Retinal pigment epithelial cell (primary cell): Measurements from ENCODE around the gene SPIB.

ENCODE experiments used
- DNase-seq: peaks from one replicate; pipeline ENCODE4 v3.0.0-alpha.2; 2010; ENCODE audit warnings: low read depth
- H3K4me3 ChIP-seq: 2 replicates; pipeline ENCODE4 v1.5.1; 2011; ENCODE audit warnings: mild to moderate bottlenecking, low read length, control low read depth, moderate library complexity
- TF ChIP-seq, protein P1 (sequence below): conservative IDR thresholded peaks from 2 replicates; pipeline ENCODE4 v1.5.1; 2011; ENCODE audit warnings: low read depth, low read length, control low read depth, inconsistent platforms

The SPIB gene

GRCh38 chr19:50393589-50393988 lies 25.1 kb upstream of the SPIB start:
- TF ChIP-seq, protein P1, sequence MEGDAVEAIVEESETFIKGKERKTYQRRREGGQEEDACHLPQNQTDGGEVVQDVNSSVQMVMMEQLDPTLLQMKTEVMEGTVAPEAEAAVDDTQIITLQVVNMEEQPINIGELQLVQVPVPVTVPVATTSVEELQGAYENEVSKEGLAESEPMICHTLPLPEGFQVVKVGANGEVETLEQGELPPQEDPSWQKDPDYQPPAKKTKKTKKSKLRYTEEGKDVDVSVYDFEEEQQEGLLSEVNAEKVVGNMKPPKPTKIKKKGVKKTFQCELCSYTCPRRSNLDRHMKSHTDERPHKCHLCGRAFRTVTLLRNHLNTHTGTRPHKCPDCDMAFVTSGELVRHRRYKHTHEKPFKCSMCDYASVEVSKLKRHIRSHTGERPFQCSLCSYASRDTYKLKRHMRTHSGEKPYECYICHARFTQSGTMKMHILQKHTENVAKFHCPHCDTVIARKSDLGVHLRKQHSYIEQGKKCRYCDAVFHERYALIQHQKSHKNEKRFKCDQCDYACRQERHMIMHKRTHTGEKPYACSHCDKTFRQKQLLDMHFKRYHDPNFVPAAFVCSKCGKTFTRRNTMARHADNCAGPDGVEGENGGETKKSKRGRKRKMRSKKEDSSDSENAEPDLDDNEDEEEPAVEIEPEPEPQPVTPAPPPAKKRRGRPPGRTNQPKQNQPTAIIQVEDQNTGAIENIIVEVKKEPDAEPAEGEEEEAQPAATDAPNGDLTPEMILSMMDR: no peak
- no peak overlapping the region for H3K4me3 ChIP-seq
- no peak for DNase-seq

DNA sequence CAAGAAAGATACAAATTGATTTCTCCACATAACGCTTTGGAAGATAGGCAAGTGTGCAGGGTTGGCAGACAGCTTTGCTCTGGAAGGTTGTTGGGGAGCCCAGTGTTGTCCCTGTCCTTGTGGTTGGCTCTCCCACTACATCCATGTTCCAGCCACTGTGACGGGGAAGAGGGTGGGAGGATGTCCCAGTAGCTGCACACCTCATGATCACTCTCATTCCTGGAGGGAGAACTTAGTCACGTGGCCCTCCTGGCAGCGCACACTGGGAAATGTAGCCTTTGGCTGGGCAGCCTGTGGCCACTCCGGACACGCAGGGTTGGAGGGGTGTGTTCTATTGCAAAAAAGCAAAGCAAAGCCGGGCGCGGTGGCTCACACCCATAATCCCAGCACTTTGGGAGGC lies 24.7 kb upstream of the SPIB start:
- no peak overlapping the region for H3K4me3 ChIP-seq
- no peak for DNase-seq
- TF ChIP-seq, protein P1: no peak

DNA sequence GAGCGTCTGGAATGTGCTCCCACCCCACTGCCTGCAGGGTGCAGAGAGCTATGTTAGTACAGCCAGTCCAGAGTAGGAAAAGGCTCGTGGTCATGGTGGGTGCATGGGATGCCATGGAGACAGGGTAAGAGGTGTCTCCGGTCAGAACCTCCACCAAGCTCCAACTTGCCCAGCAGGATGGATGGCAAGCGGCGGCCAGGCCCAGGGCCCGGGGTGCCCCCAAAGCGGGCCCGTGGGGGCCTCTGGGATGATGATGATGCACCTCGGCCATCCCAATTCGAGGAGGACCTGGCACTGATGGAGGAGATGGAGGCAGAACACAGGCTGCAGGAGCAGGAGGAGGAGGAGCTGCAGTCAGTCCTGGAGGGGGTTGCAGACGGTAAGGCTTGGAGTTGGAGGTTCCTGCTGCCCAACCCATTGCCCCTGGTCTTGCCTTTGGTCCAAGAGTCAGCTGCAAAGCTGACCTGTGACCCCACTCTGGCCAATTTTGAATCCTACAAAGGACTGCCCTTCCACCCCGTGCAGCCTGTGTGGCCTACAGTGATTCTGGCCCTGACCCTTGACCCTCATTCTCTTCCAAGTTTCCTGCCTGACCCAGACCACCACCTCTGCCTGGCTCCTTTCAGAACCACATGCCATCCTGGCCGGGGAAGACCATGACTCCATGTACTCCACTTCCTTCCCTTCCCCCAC lies 19.9 kb upstream of the SPIB start:
- no peak overlapping the region for H3K4me3 ChIP-seq
- DNase-seq: no peak
- TF ChIP-seq, protein P1: no peak

- TF ChIP-seq, protein P1: no peak
- no peak for DNase-seq
- H3K4me3 ChIP-seq: no peak overlapping the region
Measured at GRCh38 chr19:50399368-50399745, 19.4 kb upstream of the SPIB start.

DNA sequence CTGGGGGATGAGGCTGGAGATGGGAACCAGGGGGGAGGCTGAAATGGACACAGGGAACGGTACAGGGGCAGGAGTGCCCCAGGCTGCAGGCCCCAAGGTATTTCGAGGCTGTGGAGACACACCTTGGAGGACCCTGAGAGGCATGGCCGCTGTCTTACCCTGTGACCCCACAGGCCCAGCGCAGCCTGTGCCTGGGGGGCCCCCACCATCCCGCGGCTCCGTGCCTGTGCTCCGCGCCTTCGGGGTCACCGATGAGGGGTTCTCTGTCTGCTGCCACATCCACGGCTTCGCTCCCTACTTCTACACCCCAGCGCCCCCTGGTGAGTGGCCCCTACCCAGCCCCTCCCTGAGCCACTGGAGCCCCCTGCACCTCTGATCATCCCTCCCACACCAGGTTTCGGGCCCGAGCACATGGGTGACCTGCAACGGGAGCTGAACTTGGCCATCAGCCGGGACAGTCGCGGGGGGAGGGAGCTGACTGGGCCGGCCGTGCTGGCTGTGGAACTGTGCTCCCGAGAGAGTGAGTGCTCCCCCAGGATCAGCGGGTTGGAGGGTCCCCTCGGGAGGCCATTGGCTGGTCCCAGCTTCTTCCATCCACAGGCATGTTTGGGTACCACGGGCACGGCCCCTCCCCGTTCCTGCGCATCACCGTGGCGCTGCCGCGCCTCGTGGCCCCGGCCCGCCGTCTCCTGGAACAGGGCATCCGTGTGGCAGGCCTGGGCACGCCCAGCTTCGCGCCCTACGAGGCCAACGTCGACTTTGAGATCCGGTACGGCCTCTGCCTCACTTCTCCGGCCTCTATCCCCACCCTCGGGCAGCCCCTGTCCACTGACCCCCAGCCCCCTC lies 16.9 kb upstream of the SPIB start:
- no peak overlapping the region for H3K4me3 ChIP-seq
- TF ChIP-seq, protein P1: no peak
- DNase-seq: no peak

DNA sequence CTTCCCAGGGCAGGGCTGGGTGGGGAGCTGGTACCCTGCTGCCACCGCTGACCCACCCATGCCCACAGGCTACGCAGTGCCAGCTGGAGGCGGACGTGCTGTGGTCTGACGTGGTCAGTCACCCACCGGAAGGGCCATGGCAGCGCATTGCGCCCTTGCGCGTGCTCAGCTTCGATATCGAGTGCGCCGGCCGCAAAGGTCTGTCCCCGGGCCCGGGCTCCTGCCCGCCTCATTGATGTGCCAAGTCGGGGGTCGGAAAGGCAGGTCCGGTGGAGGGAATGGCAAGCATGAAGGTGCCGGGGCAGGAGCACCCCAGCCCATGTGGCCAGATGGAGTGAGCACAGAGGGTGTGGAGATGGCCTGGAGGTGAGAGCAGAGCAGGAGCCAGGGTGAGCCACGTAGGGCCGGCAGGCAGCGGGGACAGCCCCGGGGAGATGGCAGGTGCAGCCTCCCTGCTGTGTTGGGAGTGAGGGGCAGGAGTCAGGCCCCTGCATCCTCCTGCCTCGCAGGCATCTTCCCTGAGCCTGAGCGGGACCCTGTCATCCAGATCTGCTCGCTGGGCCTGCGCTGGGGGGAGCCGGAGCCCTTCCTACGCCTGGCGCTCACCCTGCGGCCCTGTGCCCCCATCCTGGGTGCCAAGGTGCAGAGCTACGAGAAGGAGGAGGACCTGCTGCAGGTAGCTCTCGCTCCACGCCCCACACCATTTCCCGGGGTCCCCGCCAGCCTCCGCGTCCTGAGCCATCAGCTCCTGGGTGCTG lies 16.0 kb upstream of the SPIB start:
- no peak overlapping the region for H3K4me3 ChIP-seq
- no peak for DNase-seq
- TF ChIP-seq, protein P1: no peak
